ENCODE data around the gene SEC62.

Gene SEC62

GRCh38 chr3:169953462-169954141 lies 13.0 kb upstream of the SEC62 start:
- Histone ChIP-seq H3K27ac (no peak overlapping the region), H3K4me3 (no peak overlapping the region)
- TF ChIP-seq CTCF (IDR thresholded peaks at IDR 0.05): no peak
- DNase-seq (ENCODE audit: low spot score): no peak

GRCh38 chr3:169954142-169954756 lies 12.4 kb upstream of the SEC62 start:
- Histone ChIP-seq H3K27ac (no peak overlapping the region), H3K4me3 (no peak overlapping the region)
- TF ChIP-seq CTCF (IDR thresholded peaks at IDR 0.05): no peak

DNA sequence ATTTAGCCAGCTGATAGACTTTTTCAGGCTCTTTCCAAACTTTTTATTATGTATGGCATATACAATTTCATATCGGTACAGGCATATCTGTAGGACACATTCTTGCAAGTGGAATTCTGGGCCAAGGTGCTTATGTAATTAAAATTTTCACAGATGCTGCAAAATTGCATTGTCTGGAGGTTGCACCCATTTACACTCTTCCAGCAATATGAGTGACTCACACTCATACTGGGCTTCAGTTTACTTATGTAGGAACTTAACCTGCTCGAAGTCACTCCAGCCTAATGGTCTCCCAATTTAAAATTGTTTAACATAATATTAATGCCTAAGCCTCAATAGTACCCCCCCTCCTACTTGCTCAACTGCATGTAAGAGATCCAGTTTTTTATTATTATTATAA lies 11.2 kb upstream of the SEC62 start:
- DNase-seq (ENCODE audit: low spot score): no peak
- Histone ChIP-seq H3K27ac (no peak overlapping the region), H3K4me3 (no peak overlapping the region)
- no peak for TF ChIP-seq CTCF (IDR thresholded peaks at IDR 0.05)

More at GRCh38 chr3:169954142-169954756, 12.4 kb upstream of the SEC62 start:
- no peak for DNase-seq (ENCODE audit: low spot score)

DNA sequence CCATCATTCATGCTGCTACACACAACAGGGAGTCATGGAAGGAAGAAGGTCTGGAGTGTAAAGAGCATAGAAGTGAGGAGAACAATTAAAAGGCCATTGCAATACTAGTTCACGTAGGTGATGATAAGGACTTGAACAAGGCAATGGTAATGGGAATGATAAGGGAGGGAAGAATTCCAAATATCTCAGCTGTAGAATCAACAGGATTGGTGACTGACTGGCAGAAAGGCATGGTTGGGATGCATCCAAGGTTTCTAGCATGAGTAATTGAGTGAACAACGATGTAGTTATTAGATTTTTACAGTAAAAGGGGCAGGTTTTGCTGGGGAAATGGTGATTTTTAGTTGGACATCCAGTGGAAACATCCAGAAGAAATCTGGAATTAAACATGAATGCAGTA lies 2.4 kb upstream of the SEC62 start:
- TF ChIP-seq CTCF (IDR thresholded peaks at IDR 0.05): no peak
- Histone ChIP-seq H3K27ac (no peak overlapping the region), H3K4me3 (no peak overlapping the region)
- no peak for DNase-seq (ENCODE audit: low spot score)

DNA sequence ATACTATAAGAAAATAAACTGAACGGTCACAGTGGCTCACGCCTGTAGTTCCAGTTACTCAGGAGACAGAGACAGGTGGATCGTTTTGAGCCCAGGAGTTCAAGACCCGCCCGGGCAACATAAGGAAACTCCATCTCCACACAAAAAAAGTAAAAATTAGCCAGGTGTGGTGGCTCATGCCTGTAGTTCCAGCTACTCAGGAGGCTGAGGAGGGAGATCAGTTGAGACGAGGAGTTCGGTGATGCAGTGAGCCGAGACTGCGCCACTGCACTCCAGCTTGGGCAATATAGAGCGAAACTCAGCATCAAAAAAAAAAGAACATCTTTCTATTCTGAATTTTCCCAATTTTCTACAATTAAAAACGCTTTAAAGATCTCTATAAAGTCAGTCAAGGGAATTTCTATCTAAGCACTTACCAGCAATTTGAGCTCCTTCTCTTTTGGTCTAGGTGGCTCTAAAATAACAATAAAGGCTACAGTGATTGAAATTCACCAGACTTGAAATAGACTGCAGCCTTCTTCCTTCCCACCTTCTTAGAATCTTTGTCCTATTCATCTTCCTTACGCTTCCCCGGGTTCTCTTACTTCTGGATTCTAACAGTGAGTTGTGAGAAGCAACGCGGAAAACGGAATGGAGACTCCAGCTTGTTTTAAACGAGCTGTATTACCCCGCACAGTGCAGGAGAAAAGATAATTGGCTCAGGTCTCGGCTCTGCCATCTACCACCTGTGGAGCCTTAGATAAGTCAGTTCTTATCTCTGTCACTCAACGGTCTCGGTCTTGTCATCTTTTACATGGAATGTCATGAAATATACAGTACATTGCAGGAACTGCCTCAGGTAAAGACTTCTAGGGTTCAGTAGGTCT lies 812 bp upstream of the SEC62 start:
- TF ChIP-seq CTCF (IDR thresholded peaks at IDR 0.05): no peak
- Histone ChIP-seq H3K27ac (peak overlapping the region; percentile 94 to 96), H3K4me3 (peak overlapping the region; percentile 85)
- no peak for DNase-seq (ENCODE audit: low spot score)

- DNase-seq (ENCODE audit: low spot score): no peak
- Histone ChIP-seq H3K4me3 (peak overlapping the region; percentile 85), H3K27ac (peak overlapping the region; percentile 94 to 96)
- no peak for TF ChIP-seq CTCF (IDR thresholded peaks at IDR 0.05)
Observed at GRCh38 chr3:169966951-169967915, 626 bp downstream of the SEC62 start.

Data from coronary artery (tissue), 2 donors.